Astrocyte (in vitro differentiated cells and primary cell): ENCODE results near the gene POLN. TPM values are rescaled to one million over a fixed set of nuclear protein-coding genes. Genes with fewer than 3 reads are reported as not detected.

ENCODE experiments used
- DNase-seq: peaks from one replicate; pipeline ENCODE4 v3.0.0-alpha.2; 2010; ENCODE audit warnings: low read depth
- FAIRE-seq: peaks from 2 replicates; lab custom pipeline; 2011; peaks lifted over from hg19 to GRCh38; lab: Jason Lieb, UNC
- H2AFZ ChIP-seq: 2 replicates; pipeline ENCODE4 v1.6.0; 2012; ENCODE audit warnings: low read depth, low read length, inconsistent platforms
- H3K27ac ChIP-seq: 2 replicates; pipeline ENCODE4 v1.5.1; 2011; ENCODE audit warnings: low read depth, low read length, inconsistent platforms
- H3K27me3 ChIP-seq: 2 replicates; pipeline ENCODE4 v1.6.0; 2011; ENCODE audit warnings: low read length, inconsistent platforms; ENCODE audit not compliant: insufficient read depth
- H3K36me3 ChIP-seq: 2 replicates; pipeline ENCODE4 v1.5.1; 2011; ENCODE audit warnings: low read length, inconsistent platforms; ENCODE audit not compliant: insufficient read depth
- H3K4me1 ChIP-seq: 2 replicates; pipeline ENCODE4 v1.5.1; 2011; ENCODE audit warnings: low read length, inconsistent platforms; ENCODE audit not compliant: insufficient read depth
- H3K4me2 ChIP-seq: 2 replicates; pipeline ENCODE4 v1.6.0; 2012; ENCODE audit warnings: low read length, inconsistent platforms
- H3K4me3 ChIP-seq: 2 replicates; pipeline ENCODE4 v1.5.1; 2011; ENCODE audit warnings: low read depth, mild to moderate bottlenecking, low read length, inconsistent platforms; ENCODE audit not compliant: insufficient read depth
- H3K79me2 ChIP-seq: 2 replicates; pipeline ENCODE4 v1.6.0; 2012; ENCODE audit warnings: mild to moderate bottlenecking, low read length, inconsistent platforms; ENCODE audit not compliant: insufficient read depth
- H3K9ac ChIP-seq: 2 replicates; pipeline ENCODE4 v1.6.0; 2012; ENCODE audit warnings: mild to moderate bottlenecking, low read length, inconsistent platforms
- H3K9me3 ChIP-seq: 2 replicates; pipeline ENCODE4 v1.5.1; 2012; ENCODE audit warnings: low read depth, mild to moderate bottlenecking, low read length, inconsistent platforms; ENCODE audit not compliant: insufficient read depth
- H4K20me1 ChIP-seq: 2 replicates; pipeline ENCODE4 v1.6.0; 2012; ENCODE audit warnings: low read length, inconsistent platforms; ENCODE audit not compliant: insufficient read depth
- H3K27ac Mint-ChIP-seq: one replicate; pipeline ENCODE4 v1.8.0; 2021; ENCODE audit warnings: mild to moderate bottlenecking, mixed read lengths; ENCODE audit not compliant: unreplicated experiment
- H3K27me3 Mint-ChIP-seq: one replicate; pipeline ENCODE4 v1.8.0; 2021; ENCODE audit warnings: low read depth, mixed read lengths; ENCODE audit not compliant: unreplicated experiment
- H3K36me3 Mint-ChIP-seq: one replicate; pipeline ENCODE4 v1.8.0; 2021; ENCODE audit warnings: low read depth, mixed read lengths; ENCODE audit not compliant: unreplicated experiment
- H3K4me1 Mint-ChIP-seq: one replicate; pipeline ENCODE4 v1.8.0; 2021; ENCODE audit warnings: low read depth, mixed read lengths; ENCODE audit not compliant: unreplicated experiment
- H3K4me3 Mint-ChIP-seq: one replicate; pipeline ENCODE4 v1.8.0; 2021; ENCODE audit warnings: mild to moderate bottlenecking, moderate library complexity, mixed read lengths; ENCODE audit not compliant: unreplicated experiment
- H3K9me3 Mint-ChIP-seq: one replicate; pipeline ENCODE4 v1.8.0; 2021; ENCODE audit warnings: mild to moderate bottlenecking, mixed read lengths; ENCODE audit not compliant: unreplicated experiment
- EZH2 ChIP-seq: IDR thresholded peaks from 2 replicates; pipeline ENCODE4 v1.6.1; 2012; ENCODE audit warnings: mild to moderate bottlenecking, low read length, inconsistent platforms; ENCODE audit not compliant: insufficient read depth
- total RNA-seq: library from RNA; stranded (reverse); gene quantifications from 2 replicates; pipeline ENCODE4 v1.2.1, GENCODE V29; 2021
- TF ChIP-seq, protein P1 (sequence below): IDR thresholded peaks from 2 replicates; pipeline ENCODE4 v1.5.1; 2011; ENCODE audit warnings: low read depth, mild to moderate bottlenecking, inconsistent platforms, low read length, moderate library complexity; ENCODE audit not compliant: insufficient read depth

POLN gene
- total RNA-seq, 1 donor from 2014 or later = 3.1 TPM

DNA sequence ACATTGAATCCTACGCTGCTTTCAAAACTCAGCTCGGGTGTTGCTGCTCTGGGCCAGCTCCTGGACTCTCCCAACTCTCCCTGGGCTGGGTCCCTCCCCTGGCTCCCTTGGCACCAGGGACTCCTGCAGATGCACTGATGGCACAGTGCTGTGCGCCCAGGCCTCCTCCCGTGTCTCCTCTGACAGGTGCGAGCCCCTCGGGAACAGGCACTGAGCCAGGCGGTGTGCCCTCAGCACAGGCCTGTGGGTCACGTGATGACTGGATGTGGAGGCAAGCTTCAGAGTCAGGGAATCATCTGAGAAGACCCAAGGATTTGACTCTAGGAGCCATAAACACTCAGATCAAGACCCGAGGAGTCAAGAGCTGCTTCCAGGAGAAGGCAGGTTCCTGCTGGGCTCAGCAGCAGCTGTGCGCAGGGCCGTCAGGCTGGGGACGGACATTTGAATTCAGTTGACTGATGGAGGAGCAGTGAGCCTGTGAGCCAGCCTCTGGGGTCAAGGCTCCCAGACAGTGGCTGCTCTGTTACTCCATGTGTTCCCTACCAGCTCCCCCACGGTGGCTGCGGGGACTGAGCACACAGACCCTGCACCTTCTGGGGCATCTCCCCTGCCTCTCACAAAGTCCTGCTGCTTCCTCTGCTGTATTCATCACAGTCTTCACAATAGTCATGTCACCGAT, 149.8 kb downstream of the POLN start:
- H3K4me3 Mint-ChIP-seq = no peak overlapping the region
- no peak overlapping the region for H3K4me2 ChIP-seq

DNA sequence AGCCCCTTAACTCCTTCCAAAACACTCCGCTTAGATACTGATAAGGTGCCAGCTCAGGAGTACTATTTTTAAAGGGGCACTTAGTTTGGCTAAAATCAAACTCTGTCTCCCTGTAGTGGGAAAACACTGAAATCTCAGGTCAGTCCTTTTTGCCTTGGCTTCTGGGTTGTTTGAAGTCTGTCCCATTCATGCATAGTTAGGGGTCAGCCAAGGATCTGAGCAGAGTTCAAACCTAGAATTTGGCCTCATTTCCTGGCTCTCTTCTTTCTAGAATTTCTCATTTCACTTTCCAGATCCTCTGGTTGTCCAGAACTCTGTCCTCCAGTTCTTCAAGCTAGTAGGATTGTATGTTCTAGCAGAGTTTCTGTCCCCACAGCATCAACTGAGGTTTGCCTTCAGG, 151.3 kb downstream of the POLN start:
- H3K9me3 Mint-ChIP-seq = peaks cover 7% of the 10 kb centered on the region
- H3K27me3 Mint-ChIP-seq = peaks cover 16% of the 10 kb centered on the region

More for the DNA sequence above, 149.8 kb downstream of the POLN start:
- Histone ChIP-seq H3K27me3 (peaks cover 6% of the 10 kb centered on the region), H2AFZ (no peak overlapping the region), H3K9me3 (peaks cover 4% of the 10 kb centered on the region), H3K4me3 (no peak overlapping the region), H3K4me1 (peaks cover 3% of the 10 kb centered on the region), H3K79me2 (no peaks in the 10 kb centered on the region), H3K36me3 (no peaks in the 10 kb centered on the region), H4K20me1 (no peaks in the 10 kb centered on the region), H3K9ac (no peak overlapping the region), H3K27ac (no peak overlapping the region)
- no peak for DNase-seq
- H3K4me1 Mint-ChIP-seq = peaks cover 18% of the 10 kb centered on the region
- H3K36me3 Mint-ChIP-seq = peaks cover 13% of the 10 kb centered on the region
- no peak for TF ChIP-seq EZH2
- TF ChIP-seq, protein P1, sequence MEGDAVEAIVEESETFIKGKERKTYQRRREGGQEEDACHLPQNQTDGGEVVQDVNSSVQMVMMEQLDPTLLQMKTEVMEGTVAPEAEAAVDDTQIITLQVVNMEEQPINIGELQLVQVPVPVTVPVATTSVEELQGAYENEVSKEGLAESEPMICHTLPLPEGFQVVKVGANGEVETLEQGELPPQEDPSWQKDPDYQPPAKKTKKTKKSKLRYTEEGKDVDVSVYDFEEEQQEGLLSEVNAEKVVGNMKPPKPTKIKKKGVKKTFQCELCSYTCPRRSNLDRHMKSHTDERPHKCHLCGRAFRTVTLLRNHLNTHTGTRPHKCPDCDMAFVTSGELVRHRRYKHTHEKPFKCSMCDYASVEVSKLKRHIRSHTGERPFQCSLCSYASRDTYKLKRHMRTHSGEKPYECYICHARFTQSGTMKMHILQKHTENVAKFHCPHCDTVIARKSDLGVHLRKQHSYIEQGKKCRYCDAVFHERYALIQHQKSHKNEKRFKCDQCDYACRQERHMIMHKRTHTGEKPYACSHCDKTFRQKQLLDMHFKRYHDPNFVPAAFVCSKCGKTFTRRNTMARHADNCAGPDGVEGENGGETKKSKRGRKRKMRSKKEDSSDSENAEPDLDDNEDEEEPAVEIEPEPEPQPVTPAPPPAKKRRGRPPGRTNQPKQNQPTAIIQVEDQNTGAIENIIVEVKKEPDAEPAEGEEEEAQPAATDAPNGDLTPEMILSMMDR = no peak
- H3K9me3 Mint-ChIP-seq = peaks cover 15% of the 10 kb centered on the region
- FAIRE-seq = no peak
- H3K27me3 Mint-ChIP-seq = peaks cover 16% of the 10 kb centered on the region
- H3K27ac Mint-ChIP-seq = no peak overlapping the region

More for the DNA sequence above, 151.3 kb downstream of the POLN start:
- Histone ChIP-seq H3K36me3 (no peaks in the 10 kb centered on the region), H3K4me2 (no peak overlapping the region), H3K9ac (no peak overlapping the region), H3K4me1 (peaks cover under 1% of the 10 kb centered on the region), H3K27me3 (peaks cover 6% of the 10 kb centered on the region), H3K4me3 (no peak overlapping the region), H2AFZ (no peak overlapping the region), H3K9me3 (no peaks in the 10 kb centered on the region), H3K79me2 (no peaks in the 10 kb centered on the region), H4K20me1 (no peaks in the 10 kb centered on the region), H3K27ac (no peak overlapping the region)
- Mint-ChIP-seq H3K4me1 (peaks cover 14% of the 10 kb centered on the region), H3K27ac (no peak overlapping the region), H3K36me3 (peaks cover 8% of the 10 kb centered on the region), H3K4me3 (no peak overlapping the region)
- FAIRE-seq (no peak), DNase-seq (no peak)
- no peak for TF ChIP-seq EZH2
- TF ChIP-seq, protein P1 = no peak
